ENCODE results near the gene EPOP.

DNA sequence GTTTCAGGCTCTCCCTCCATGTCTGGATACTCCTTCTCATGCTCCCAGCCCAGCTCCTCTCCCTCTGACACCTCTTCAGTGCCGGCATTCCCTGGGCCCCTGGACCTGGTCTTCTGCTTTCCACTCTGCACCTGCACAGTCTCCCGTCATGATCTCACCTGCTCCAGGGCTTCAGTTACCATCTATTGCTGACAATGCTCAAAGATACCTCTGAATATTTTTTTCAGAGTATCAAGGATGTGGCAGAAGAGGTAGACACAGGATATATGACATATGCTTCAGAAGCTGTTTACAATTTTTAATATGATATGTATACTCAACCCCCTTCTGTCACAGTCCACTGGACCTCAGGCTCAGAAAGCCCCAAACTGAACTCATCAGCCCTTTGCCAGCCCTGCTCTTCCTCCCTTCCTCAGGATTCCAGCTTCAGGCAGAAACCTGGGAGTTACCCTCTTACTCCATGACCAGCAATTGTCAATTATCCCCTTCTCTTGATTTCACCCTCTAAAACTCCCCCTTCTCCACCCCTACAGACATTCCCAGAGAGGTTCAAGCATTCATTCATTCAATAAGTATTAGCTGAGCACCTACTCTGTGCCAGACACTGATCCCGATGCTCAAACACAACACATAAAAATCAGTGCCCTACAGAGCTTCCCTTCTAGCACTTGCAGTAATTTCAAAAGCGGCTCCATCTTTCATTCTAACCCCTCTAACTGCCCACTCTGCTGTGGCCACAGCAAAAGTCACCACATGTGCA, 22.5 kb upstream of the EPOP start:
- TF ChIP-seq CTCF (conservative IDR thresholded peaks at IDR 0.05) (no peak), ZFX (IDR thresholded peaks at IDR 0.05) (no peak)
